ENCODE results near the gene FCAR. TPM values are rescaled to one million over a fixed set of nuclear protein-coding genes. Genes with fewer than 3 reads are reported as not detected.
"Not testable (repeated sequence)": the region's sequence is repeated elsewhere in the genome, so short reads cannot be mapped to it uniquely, and the experiment has no call there.

Gene FCAR
- total RNA-seq, 1 experiment from 2014 or later: not detected

- DNase-seq (ENCODE audit: extremely low read depth, low read depth): no peak
Measured at GRCh38 chr19:54893406-54893805, 19.4 kb downstream of the FCAR start.

GRCh38 chr19:54894106-54894505, 20.1 kb downstream of the FCAR start:
- DNase-seq (ENCODE audit: extremely low read depth, low read depth): not testable (repeated sequence)

DNA sequence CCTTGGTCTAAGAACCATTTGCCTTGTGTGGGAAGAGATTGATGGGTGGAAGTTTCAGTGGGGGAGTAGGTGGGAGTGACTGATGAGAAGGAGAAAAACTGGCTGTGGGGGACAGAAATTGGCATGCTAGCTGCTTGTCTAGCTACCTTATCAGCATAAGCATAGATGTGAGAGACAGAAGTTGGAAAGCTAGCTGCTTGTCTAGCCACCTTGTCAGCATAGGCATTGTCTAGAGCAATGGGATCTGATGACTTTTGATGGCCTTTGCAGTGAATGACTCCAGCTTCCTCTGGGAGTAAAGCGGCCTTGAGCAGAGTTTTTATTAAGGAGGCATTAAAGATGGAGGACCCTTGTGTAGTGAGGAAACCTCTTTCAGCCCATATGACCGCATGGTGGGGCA, 22.0 kb downstream of the FCAR start:
- no peak for DNase-seq (ENCODE audit: extremely low read depth, low read depth)

GRCh38 chr19:54898685-54899084, 24.6 kb downstream of the FCAR start:
- DNase-seq (ENCODE audit: extremely low read depth, low read depth): not testable (repeated sequence)

DNA sequence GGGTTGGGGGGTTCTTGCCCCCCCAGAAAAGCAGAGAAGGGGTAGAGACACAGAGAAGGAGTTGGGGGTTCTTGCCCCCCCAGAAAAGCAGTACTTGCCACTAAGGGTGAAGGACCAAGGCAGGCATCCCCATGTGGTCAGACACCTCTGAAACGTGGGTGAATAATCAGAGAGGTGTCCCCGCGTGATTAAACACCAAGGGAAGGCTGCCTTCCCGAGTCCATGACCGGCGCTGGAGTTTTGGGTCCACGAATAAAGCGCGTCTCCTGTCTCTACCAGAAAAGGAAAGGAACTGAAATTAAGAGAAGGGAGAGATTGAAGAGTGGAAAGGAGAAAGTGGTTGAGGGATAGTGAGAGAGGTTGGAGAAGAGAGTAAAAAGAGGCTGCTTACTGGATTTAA, 25.6 kb downstream of the FCAR start:
- not testable (repeated sequence) for DNase-seq (ENCODE audit: extremely low read depth, low read depth)

- DNase-seq (ENCODE audit: extremely low read depth, low read depth): peak; percentile 7
Measured at GRCh38 chr19:54901153-54901552, 27.1 kb downstream of the FCAR start.

DNA sequence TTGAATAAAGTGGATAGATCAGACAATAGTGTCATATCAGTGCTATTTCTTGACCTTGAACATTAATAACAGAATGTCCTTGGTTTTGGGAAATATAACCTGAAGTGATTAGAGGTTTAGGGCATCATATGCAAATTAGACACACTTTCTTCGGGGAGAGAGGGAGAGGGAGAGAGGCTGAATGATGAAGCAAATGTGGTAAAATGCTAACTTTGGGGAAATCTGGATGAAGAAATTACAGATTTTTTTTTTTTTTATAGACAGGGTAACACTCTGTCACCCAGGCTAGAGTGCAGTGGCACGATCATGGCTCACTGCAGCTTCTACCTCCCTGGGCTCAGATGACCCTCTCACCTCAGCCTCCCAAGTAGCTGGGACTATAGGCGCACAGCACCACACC, 28.0 kb downstream of the FCAR start:
- no peak for DNase-seq (ENCODE audit: extremely low read depth, low read depth)

- DNase-seq (ENCODE audit: extremely low read depth, low read depth): no peak
Measured at GRCh38 chr19:54903303-54903702, 29.3 kb downstream of the FCAR start.

DNA sequence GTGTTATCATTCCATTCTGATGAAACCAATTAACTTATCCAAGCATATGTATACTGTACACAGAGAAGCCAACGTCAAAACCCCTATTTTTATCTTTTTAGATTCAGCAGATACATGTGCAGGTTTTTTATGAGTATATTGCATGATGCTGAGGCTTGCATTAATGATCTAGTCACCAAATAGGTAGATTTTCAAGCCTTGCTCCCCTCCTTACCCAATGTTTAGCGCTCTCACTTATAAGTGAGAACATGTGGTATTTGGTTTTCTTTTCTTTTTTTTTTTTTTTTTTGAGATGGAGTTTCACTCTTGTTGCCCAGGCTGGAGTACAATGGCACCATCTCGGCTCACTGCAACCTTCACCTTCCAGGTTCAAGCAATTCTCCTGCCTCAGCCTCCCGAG, 30.2 kb downstream of the FCAR start:
- DNase-seq (ENCODE audit: extremely low read depth, low read depth): not testable (repeated sequence)

GRCh38 chr19:54905421-54905802, 31.4 kb downstream of the FCAR start:
- no peak for DNase-seq (ENCODE audit: extremely low read depth, low read depth)

- no peak for DNase-seq (ENCODE audit: extremely low read depth, low read depth)
Measured at GRCh38 chr19:54905803-54906511, 31.9 kb downstream of the FCAR start, which contains the start of gene NCR1. TSS of gene NCR1 (plus strand) at chr19:54906148. CDS start at chr19:54906188, 40 bp downstream.

DNA sequence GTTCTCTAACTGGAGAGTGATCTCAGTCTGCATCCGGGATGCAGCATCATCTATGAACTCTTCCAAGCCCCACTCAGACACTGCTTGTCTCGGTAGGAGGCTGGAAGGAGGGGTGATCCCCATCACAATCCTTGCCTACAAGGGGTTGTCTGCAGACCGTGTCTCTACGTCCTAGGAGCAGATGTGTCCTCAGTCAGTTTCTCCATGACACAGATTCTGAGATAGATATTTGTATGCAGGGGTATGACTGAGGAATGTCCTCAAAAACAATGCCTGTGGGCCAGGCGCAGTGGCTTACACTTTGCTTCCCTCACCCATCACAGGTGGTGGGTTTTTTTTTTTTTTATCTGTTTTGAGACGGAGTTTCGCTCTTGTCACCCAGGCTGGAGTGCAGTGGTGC, 32.8 kb downstream of the FCAR start:
- DNase-seq (ENCODE audit: extremely low read depth, low read depth): no peak

DNA sequence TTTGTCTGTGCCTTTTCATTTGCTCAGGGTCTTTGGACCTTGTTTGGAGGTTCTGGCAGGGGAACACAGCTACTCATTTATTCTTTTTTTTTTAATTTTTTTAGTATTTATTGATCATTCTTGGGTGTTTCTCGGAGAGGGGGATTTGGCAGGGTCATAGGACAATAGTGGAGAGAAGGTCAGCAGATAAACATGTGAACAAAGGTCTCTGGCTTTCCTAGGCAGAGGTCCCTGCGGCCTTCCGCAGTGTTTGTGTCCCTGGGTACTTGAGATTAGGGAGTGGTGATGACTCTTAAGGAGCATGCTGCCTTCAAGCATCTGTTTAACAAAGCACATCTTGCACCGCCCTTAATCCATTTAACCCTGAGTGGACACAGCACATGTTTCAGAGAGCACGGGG, 33.9 kb downstream of the FCAR start:
- DNase-seq (ENCODE audit: extremely low read depth, low read depth): not testable (repeated sequence)

DNA sequence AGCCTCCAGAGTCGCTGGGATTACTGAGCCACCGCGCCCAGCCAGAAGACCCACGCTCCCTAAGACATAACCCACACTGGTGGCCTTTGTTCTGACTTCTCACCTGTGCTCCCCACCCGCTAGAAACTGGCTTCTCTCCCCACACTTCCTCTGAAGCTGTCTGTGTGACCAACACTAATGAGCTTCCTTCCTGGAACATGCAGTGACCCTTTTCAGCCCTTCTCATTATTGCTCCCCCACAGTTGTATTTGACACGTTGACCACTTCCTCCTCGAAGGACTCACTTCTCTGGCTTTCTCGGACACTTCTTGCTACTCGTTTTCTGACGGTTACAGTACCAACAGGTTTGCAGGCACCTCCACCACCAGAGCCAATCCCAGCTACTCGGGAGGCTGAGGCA, 42.8 kb downstream of the FCAR start:
- no peak for DNase-seq (ENCODE audit: extremely low read depth, low read depth)

DNA sequence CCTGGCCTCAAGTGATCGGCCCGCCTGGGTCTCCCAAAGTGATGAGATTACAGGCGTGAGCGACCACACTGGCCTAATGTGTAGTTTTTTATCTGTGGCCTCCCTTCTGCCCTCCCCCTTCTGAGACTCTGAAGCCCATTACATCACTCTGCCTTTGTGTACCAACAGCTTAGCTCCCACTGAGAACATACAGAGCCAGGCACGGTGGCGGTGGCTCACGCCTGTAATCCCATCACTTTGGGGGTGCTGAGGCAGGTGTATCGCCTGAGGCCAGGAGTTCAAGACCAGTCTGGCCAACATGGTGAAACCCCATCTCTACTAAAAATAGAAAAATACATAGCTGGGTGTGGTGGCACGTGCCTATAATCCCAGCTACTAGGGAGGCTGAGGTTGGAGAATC, 44.5 kb downstream of the FCAR start:
- DNase-seq (ENCODE audit: extremely low read depth, low read depth): no peak

DNA sequence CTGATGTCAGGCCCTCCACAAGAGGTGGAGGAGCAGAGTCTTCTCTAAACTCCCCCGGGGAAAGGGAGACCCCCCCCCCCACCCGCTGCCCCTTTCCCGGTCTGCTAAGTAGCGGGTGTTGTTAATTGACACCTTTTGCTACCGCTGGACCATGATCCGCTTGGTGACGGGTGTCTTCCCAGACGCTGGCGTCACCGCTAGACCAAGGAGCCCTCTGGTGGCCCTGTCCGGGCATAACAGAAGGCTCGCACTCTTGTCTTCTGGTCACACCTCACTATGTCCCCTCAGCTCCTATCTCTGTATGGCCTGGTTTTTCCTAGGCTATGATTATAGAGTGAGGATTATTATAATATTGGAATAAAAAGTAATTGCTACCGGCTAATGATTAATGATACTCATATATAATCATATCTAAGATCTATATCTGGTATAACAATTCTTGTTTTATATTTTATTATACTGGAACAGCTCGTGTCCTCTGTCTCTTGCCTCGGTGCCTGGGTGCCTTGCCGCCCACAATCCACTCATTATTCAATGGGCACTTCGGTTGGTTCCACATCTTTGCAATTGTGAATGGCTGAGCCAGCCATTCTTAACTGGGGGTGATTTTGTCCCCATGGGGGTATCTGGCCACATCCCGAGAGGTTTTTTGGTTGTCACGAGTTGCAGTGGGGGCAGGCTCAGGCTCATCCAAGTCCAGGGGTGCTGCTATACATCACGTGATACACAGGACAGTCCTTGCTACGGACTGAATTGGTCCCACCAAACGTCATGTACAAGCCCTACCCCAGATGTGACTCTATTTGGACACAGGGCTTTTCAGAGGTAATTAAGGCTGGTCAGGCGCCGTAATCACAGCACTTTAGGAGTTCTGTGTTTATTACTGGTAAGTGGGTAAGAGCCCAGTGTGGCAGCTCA, 45.9 kb downstream of the FCAR start:
- DNase-seq (ENCODE audit: extremely low read depth, low read depth): not testable (repeated sequence)

DNA sequence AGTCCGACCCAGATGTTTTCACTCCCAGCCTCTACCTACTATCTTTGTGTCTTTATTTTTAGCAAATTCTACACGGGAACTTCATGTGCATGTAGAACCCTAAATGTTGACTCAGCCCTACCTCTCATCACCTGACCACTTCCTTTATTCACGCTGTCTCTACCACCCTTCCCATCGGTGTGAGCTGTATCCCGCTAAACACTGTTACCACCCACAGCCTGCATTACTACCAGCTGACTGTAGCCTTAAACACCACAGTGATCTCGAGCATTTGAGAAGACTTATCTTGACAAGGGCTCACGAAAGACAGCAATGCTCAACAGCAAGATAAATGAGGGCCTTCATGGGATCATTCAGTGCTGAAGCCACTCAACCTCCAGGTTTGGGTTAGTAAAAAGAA, 47.0 kb downstream of the FCAR start:
- DNase-seq (ENCODE audit: extremely low read depth, low read depth): no peak

DNA sequence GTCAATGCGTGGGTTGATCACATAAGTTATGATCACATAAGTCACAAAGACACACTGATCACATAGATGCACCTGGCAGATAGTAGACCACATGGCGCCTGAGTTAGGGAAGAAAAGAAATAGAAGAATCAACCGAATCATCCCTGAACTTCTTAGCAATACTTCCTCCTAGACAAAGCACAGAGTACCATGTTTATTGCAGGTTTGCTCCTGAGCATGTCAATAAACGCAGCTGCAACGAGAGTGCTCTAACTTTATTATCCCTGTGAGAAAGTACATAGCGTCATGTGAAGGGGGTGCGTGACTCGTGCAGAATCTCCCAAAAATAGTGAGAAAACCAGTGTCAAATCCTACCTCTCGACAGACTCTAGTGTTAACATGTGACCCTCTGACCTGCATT, 49.2 kb downstream of the FCAR start:
- DNase-seq (ENCODE audit: extremely low read depth, low read depth): no peak

DNA sequence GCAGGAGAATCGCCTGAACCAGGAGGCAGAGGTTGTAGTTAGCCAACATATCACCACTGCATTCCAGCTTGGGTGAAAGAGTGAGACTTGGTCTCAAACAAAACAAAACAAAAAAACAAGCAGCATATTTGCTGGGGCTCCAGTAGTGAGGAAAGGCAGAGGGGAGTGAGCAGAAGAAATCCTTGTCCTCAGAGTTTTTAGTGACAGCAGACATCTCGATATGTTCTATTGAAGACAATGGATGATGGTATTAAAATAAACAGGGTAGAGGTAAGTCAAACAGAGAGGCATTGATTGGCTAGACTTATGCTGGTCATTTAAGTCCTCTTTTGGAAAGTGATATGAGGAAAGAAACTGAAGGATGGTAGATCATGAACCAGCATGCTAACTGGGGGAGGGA, 54.3 kb downstream of the FCAR start:
- no peak for DNase-seq (ENCODE audit: extremely low read depth, low read depth)

- DNase-seq (ENCODE audit: extremely low read depth, low read depth): no peak
Measured at GRCh38 chr19:54937926-54938325, 63.9 kb downstream of the FCAR start.

DNA sequence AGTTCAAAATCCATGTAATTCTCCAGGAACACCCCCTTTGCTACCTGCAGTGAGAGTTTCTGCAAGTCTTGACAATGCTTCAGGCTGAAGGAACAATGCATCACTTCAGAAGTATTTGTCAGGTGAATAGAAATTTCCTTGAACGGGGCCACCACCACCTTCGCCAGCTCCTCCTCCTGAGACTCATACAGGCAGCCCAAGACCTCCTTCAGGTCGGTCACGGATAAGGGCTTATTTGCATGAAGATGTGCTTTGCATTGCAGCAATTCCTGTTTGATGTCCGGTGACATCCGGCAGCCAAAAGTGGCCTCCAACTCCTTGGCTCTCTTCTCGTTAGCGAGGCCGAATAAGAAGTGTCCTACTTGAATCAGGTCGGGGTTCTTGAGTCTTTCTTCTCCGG, 64.9 kb downstream of the FCAR start:
- DNase-seq (ENCODE audit: extremely low read depth, low read depth): no peak

- not testable (repeated sequence) for DNase-seq (ENCODE audit: extremely low read depth, low read depth)
Measured at GRCh38 chr19:54939538-54939937, 65.5 kb downstream of the FCAR start.

All from NCI-H460 (cell line).